Measurements from ENCODE around the gene ESYT1.

Gene ESYT1

GRCh38 chr12:56128670-56129205, 671 bp downstream of the ESYT1 start:
- peak in 12 of 56 donors; percentile 12 to 49 (median 30) for DNase-seq

GRCh38 chr12:56129206-56129941, 1.3 kb downstream of the ESYT1 start:
- DNase-seq: peak in 15 of 56 donors; percentile 8 to 49 (median 25)

GRCh38 chr12:56129942-56130495, 2.0 kb downstream of the ESYT1 start:
- no peak for DNase-seq

GRCh38 chr12:56130876-56131275, 2.8 kb downstream of the ESYT1 start:
- no peak for DNase-seq

- DNase-seq: no peak
Observed at GRCh38 chr12:56134897-56135296, 6.8 kb downstream of the ESYT1 start.

- no peak for DNase-seq
Observed at GRCh38 chr12:56137853-56138571, 9.9 kb downstream of the ESYT1 start.

- DNase-seq: no peak
Observed at GRCh38 chr12:56141946-56142784, 14.1 kb downstream of the ESYT1 start.

- DNase-seq: no peak
Observed at GRCh38 chr12:56143217-56143616, 15.2 kb downstream of the ESYT1 start.

GRCh38 chr12:56143870-56144269, 15.8 kb downstream of the ESYT1 start:
- no peak for DNase-seq

- no peak for DNase-seq
Observed at GRCh38 chr12:56145217-56145616, 17.1 kb downstream of the ESYT1 start.

- no peak for DNase-seq
Observed at GRCh38 chr12:56146492-56147460, 18.7 kb downstream of the ESYT1 start.

GRCh38 chr12:56150563-56150962, 22.5 kb downstream of the ESYT1 start:
- DNase-seq: no peak

GRCh38 chr12:56151672-56152131, 23.6 kb downstream of the ESYT1 start:
- DNase-seq: peak in 29 of 56 donors; percentile 14 to 70 (median 50)

- peak; percentile 54 to 95 (median 85) for DNase-seq
Observed at GRCh38 chr12:56152132-56152755, 24.2 kb downstream of the ESYT1 start, which contains the start of gene MYL6B. MYL6B (plus strand) TSS chr12:56152587; CDS start chr12:56153919, 1,332 bp downstream.

GRCh38 chr12:56152756-56153677, 24.9 kb downstream of the ESYT1 start:
- DNase-seq: peak in 2 of 56 donors; percentile 28 to 32

- no peak for DNase-seq
Observed at GRCh38 chr12:56153678-56154065, 25.6 kb downstream of the ESYT1 start.

GRCh38 chr12:56154246-56154771, 26.2 kb downstream of the ESYT1 start:
- no peak for DNase-seq

- DNase-seq: no peak
Observed at GRCh38 chr12:56154818-56155217, 26.8 kb downstream of the ESYT1 start.
